GM23338 (cell line): ENCODE measurements around the gene CHST15. TPM values are rescaled to one million over a fixed set of nuclear protein-coding genes. Genes with fewer than 3 reads are reported as not detected.

Experiments used
- ATAC-seq: fragments of 200-7000 bp; cut with Tn5 transposase; 3 replicates; pipeline ENCODE4 v1.9.1; 2020
- DNase-seq: peaks from one replicate; pipeline ENCODE4 v3.0.0-alpha.2; 2015; ENCODE audit warnings: low spot score
- H2AFZ ChIP-seq: fragments of 200-600 bp; sonication (generic); 2 replicates; pipeline ENCODE4 v1.8.0; 2016; ENCODE audit warnings: antibody characterized with exemption, mild to moderate bottlenecking, moderate library complexity
- H3F3A ChIP-seq: fragments of 200-600 bp; sonication (generic); replicated peaks from 2 replicates; pipeline ENCODE4 v1.8.0; 2017; ENCODE audit warnings: antibody characterized with exemption, mixed run types, low read depth
- H3K27ac ChIP-seq: fragments of 200-600 bp; sonication (generic); 2 replicates; pipeline ENCODE4 v1.6.1; 2016; ENCODE audit warnings: low read depth
- H3K27me3 ChIP-seq: fragments of 200-600 bp; sonication (generic); 2 replicates; pipeline ENCODE4 v1.8.0; 2016; ENCODE audit warnings: mild to moderate bottlenecking, mixed run types, moderate library complexity; ENCODE audit not compliant: insufficient read depth
- H3K36me3 ChIP-seq: fragments of 200-600 bp; sonication (generic); 2 replicates; pipeline ENCODE4 v1.8.0; 2016; ENCODE audit warnings: mild to moderate bottlenecking; ENCODE audit not compliant: insufficient read depth
- H3K4me1 ChIP-seq: fragments of 200-600 bp; sonication (generic); 2 replicates; pipeline ENCODE4 v1.8.0; 2016; ENCODE audit warnings: mild to moderate bottlenecking, moderate library complexity; ENCODE audit not compliant: insufficient read depth
- H3K4me2 ChIP-seq: fragments of 200-600 bp; sonication (generic); 2 replicates; pipeline ENCODE4 v1.7.1; 2017; ENCODE audit warnings: mixed run types
- H3K4me3 ChIP-seq: fragments of 200-600 bp; sonication (generic); 2 replicates; pipeline ENCODE4 v1.6.1; 2016; ENCODE audit warnings: mixed run types
- H3K79me2 ChIP-seq: fragments of 200-600 bp; sonication (generic); replicated peaks from 2 replicates; pipeline ENCODE4 v1.8.0; 2017; ENCODE audit warnings: mild to moderate bottlenecking; ENCODE audit not compliant: insufficient read depth
- H3K9me2 ChIP-seq: fragments of 200-600 bp; sonication (generic); 2 replicates; pipeline ENCODE4 v1.8.0; 2017; ENCODE audit not compliant: insufficient read depth
- H4K20me1 ChIP-seq: fragments of 200-600 bp; sonication (generic); replicated peaks from 2 replicates; pipeline ENCODE4 v1.8.0; 2017; ENCODE audit warnings: mild to moderate bottlenecking; ENCODE audit not compliant: insufficient read depth
- H3K27ac Mint-ChIP-seq: 2 replicates; pipeline ENCODE4 v1.8.0; 2020; ENCODE audit warnings: inconsistent platforms, mild to moderate bottlenecking, moderate library complexity, mixed read lengths
- H3K27me3 Mint-ChIP-seq: 3 replicates; pipeline ENCODE4 v1.8.0; 2022; ENCODE audit warnings: low read depth, mild to moderate bottlenecking, moderate library complexity, mixed read lengths, inconsistent platforms; ENCODE audit not compliant: insufficient read depth, poor library complexity
- H3K36me3 Mint-ChIP-seq: 3 replicates; pipeline ENCODE4 v1.8.0; 2021; ENCODE audit warnings: low read depth, mild to moderate bottlenecking, inconsistent platforms, moderate library complexity, mixed read lengths
- H3K4me1 Mint-ChIP-seq: 3 replicates; pipeline ENCODE4 v1.8.0; 2020; ENCODE audit warnings: mild to moderate bottlenecking, inconsistent platforms, mixed read lengths
- H3K4me3 Mint-ChIP-seq: 3 replicates; pipeline ENCODE4 v1.8.0; 2021; ENCODE audit warnings: moderate library complexity, mild to moderate bottlenecking, inconsistent platforms, mixed read lengths
- H3K9me3 Mint-ChIP-seq: 3 replicates; pipeline ENCODE4 v1.8.0; 2020; ENCODE audit warnings: moderate library complexity, mild to moderate bottlenecking, inconsistent platforms, mixed read lengths
- CTCF ChIP-seq, 2 experiments: fragments of 200-600 bp in 1 of 2; sonication (generic) in 1 of 2; conservative IDR thresholded peaks; 2 replicates each; pipeline versions ENCODE4 v1.5.1 to v1.6.1; 2016 to 2017; ENCODE audit warnings: antibody characterized with exemption in 2 of 2, low read depth in 2 of 2, mild to moderate bottlenecking in 2 of 2, moderate library complexity in 1 of 2
- EZH2 ChIP-seq: fragments of 200-600 bp; sonication (generic); IDR thresholded peaks from one replicate; pipeline ENCODE4 v1.8.0; 2017; ENCODE audit warnings: antibody characterized with exemption, mild to moderate bottlenecking, low read depth; ENCODE audit not compliant: unreplicated experiment
- POLR2AphosphoS5 ChIP-seq: IDR thresholded peaks from 2 replicates; pipeline ENCODE4 v1.6.1; 2016; ENCODE audit warnings: antibody characterized with exemption, low read depth
- STAT1 ChIP-seq: IDR thresholded peaks from one replicate; pipeline ENCODE4 v1.6.1; 2016; ENCODE audit warnings: antibody characterized with exemption; ENCODE audit not compliant: unreplicated experiment
- ZNF462 ChIP-seq: fragments of 250-450 bp; sonication (Bioruptor Pico); IDR thresholded peaks from 2 replicates; pipeline ENCODE4 v1.5.0; 2020; ENCODE audit warnings: mild to moderate bottlenecking, moderate library complexity
- polyA plus RNA-seq: library from polyadenylated mRNA; unstranded; fragments of >200 nt; fragmentation: Nextera tagmentation; extraction: Ambion mirVana; gene quantifications from 2 replicates; pipeline ENCODE4 v1.2.1, GENCODE V29; 2016
- total RNA-seq: library from RNA; depleted of rRNA; stranded (reverse); fragments of >200 nt; shearing (Covaris generic); gene quantifications from 2 replicates; pipeline ENCODE4 v1.2.3, GENCODE V29; 2014
- TF ChIP-seq, protein P1 (sequence below): IDR thresholded peaks from 2 replicates; pipeline ENCODE4 v1.6.1; 2016; ENCODE audit warnings: antibody characterized with exemption

CHST15 gene
- total and polyA plus RNA-seq, 2 experiments from 2014 or later = 2.6 to 11.2 TPM

- TF ChIP-seq CTCF (conservative IDR thresholded peaks at IDR 0.05; ENCODE audit: low read depth in 2 of 2) (peak; percentile 88 to 93), POLR2AphosphoS5 (no peak)
- TF ChIP-seq, protein P1, sequence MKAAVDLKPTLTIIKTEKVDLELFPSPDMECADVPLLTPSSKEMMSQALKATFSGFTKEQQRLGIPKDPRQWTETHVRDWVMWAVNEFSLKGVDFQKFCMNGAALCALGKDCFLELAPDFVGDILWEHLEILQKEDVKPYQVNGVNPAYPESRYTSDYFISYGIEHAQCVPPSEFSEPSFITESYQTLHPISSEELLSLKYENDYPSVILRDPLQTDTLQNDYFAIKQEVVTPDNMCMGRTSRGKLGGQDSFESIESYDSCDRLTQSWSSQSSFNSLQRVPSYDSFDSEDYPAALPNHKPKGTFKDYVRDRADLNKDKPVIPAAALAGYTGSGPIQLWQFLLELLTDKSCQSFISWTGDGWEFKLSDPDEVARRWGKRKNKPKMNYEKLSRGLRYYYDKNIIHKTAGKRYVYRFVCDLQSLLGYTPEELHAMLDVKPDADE = no peak
- peaks cover 26% of the 10 kb centered on the region for H3K4me1 Mint-ChIP-seq
- Histone ChIP-seq H3K27ac (no peak overlapping the region), H3K36me3 (no peaks in the 10 kb centered on the region), H3K4me3 (no peak overlapping the region), H3K79me2 (no peaks in the 10 kb centered on the region), H4K20me1 (no peaks in the 10 kb centered on the region), H3K4me2 (no peak overlapping the region), H3K9me2 (no peaks in the 10 kb centered on the region), H3K27me3 (peaks cover 1% of the 10 kb centered on the region), H3F3A (no peaks in the 10 kb centered on the region), H2AFZ (peak overlapping the region; percentile 76; the same call in 1 of the 2 replicates), H3K4me1 (peaks cover 5% of the 10 kb centered on the region)
- H3K27me3 Mint-ChIP-seq = peaks cover 21% of the 10 kb centered on the region
- H3K27ac Mint-ChIP-seq = no peak overlapping the region
- no peaks in the 10 kb centered on the region; the same call in 2 of the 3 replicates for H3K36me3 Mint-ChIP-seq
- H3K4me3 Mint-ChIP-seq = no peak overlapping the region
- ATAC-seq = peak; percentile 76
- DNase-seq = peak; percentile 92
- H3K9me3 Mint-ChIP-seq = no peaks in the 10 kb centered on the region; the same call in 1 of the 3 replicates
Observed at GRCh38 chr10:123967626-123968243, 125.7 kb downstream of the CHST15 start.

- Histone ChIP-seq H3K79me2 (no peaks in the 10 kb centered on the region), H3K9me2 (no peaks in the 10 kb centered on the region), H3K27me3 (no peaks in the 10 kb centered on the region), H3K4me3 (no peak overlapping the region), H3K36me3 (no peaks in the 10 kb centered on the region), H4K20me1 (no peaks in the 10 kb centered on the region), H3K4me2 (no peak overlapping the region), H2AFZ (0 out of 2 replicates have a peak overlapping the region, but pooled peaks have one; percentile 14), H3K4me1 (peaks cover 4% of the 10 kb centered on the region), H3F3A (no peaks in the 10 kb centered on the region), H3K27ac (no peak overlapping the region)
- DNase-seq (no peak), ATAC-seq (peak; percentile 19)
- Mint-ChIP-seq H3K36me3 (no peaks in the 10 kb centered on the region; the same call in 2 of the 3 replicates), H3K9me3 (no peaks in the 10 kb centered on the region; the same call in 1 of the 3 replicates), H3K27ac (no peak overlapping the region), H3K4me1 (peaks cover 26% of the 10 kb centered on the region), H3K4me3 (no peak overlapping the region), H3K27me3 (peaks cover 20% of the 10 kb centered on the region)
- no peak for TF ChIP-seq CTCF (conservative IDR thresholded peaks at IDR 0.05; ENCODE audit: low read depth in 2 of 2)
- TF ChIP-seq EZH2 = no peak
- TF ChIP-seq STAT1 = no peak
- TF ChIP-seq ZNF462 (CRISPR knock-in tag) = no peak
Observed at GRCh38 chr10:123966896-123967231, 126.5 kb downstream of the CHST15 start.
